ENCODE measurements around the gene SCAMP4.

The SCAMP4 gene

DNA sequence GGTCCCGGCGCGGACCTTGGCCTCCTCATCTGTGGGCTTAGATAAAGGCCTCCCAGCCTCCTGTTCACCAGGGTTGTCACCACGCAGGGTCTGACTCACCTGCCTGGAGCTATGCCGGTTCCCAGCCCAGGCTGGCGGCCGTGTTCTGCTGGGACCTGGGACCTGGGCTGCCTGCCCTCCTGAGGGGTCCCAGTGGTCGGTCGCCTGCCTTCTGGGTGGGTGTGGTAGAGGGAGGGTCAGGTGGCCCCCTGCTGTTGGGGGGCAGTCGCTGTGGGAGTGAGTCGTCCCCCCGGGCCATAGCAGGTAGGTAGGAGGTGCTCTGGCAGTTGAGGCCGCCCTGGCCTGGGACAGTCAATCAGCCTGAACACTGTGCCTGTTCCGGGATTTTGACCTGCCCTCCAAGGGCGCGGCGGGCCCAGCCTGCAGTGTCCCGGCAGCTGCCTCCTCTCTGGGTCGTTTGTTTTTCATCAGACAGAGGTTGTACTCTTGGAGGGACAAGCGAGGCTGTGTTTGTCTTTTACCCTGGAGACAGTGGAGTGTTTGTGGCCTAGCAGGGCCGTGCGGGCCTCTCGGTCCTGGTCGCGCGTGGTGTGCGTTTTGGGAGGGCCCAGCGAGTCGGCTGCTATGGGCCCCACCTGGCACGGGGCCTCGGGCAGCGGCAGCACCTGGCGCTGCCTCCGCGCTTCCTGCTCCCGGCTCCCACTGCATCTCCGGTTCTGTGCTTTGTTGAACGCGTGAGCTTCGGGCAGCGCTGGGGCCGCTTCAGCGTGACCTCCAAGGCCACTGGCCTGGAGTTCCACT lies 2.6 kb downstream of the SCAMP4 start:
- Histone ChIP-seq H3K9me3 (no peaks in the 10 kb centered on the region), H3K27me3 (peaks cover 8% of the 10 kb centered on the region), H3K4me3 (ENCODE audit: low read depth in 1 of 2, low read length in 1 of 2) (no peak overlapping the region), H3K27ac (no peak overlapping the region), H3K36me3 (no peaks in the 10 kb centered on the region), H3K4me1 (ENCODE audit: control insufficient read depth in 1 of 2, insufficient read depth in 1 of 2, low read depth in 1 of 2, low read length in 1 of 2) (peaks cover 12 to 19% of the 10 kb centered on the region in 2 experiments)
- no peak for TF ChIP-seq CTCF (IDR thresholded peaks at IDR 0.05)

DNA sequence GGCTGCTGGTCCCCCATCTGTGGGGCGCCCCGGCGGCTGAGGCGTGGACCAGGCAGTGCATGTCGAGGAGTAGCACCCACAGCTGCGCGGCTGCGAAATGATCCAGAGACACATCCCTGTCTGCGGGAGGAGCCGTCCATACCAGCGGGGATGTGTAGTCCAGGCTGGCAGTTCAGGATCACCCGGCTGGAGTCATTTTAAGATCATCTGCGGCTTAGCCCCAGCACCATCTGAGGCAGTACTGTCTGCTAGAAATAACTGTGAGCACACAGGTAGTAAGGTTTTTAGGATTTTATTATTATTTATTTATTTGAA lies 3.1 kb downstream of the SCAMP4 start:
- Histone ChIP-seq H3K4me1 (ENCODE audit: control insufficient read depth in 1 of 2, insufficient read depth in 1 of 2, low read depth in 1 of 2, low read length in 1 of 2) (peaks cover 12 to 16% of the 10 kb centered on the region in 2 experiments), H3K36me3 (peaks cover 5% of the 10 kb centered on the region), H3K27ac (no peak overlapping the region), H3K9me3 (no peaks in the 10 kb centered on the region), H3K4me3 (ENCODE audit: low read depth in 1 of 2, low read length in 1 of 2) (no peak overlapping the region), H3K27me3 (peaks cover 8% of the 10 kb centered on the region)
- no peak for TF ChIP-seq CTCF (IDR thresholded peaks at IDR 0.05)

DNA sequence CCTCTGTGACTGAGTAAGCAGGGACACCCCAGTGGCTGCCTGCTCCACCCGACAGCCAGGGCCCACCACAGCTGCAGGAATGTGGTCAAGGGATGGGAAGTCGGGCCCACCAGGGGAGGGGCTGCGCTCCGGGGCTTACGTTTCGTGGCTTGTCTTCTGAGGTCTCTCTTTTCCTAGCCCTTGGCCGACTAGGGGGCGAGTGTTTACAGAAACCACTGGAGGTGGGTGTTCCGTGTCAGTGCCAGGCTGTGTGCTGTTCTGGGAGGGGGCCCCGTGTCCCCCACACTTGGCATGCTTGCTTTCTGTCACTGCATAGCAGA lies 4.5 kb downstream of the SCAMP4 start:
- Histone ChIP-seq H3K9me3 (no peaks in the 10 kb centered on the region), H3K4me1 (ENCODE audit: control insufficient read depth in 1 of 2, insufficient read depth in 1 of 2, low read depth in 1 of 2, low read length in 1 of 2) (peaks cover 6 to 8% of the 10 kb centered on the region in 2 experiments), H3K27me3 (peaks cover 8% of the 10 kb centered on the region), H3K36me3 (peaks cover 5% of the 10 kb centered on the region), H3K4me3 (ENCODE audit: low read depth in 1 of 2, low read length in 1 of 2) (no peak overlapping the region), H3K27ac (no peak overlapping the region)
- no peak for TF ChIP-seq CTCF (IDR thresholded peaks at IDR 0.05)

GRCh38 chr19:1910177-1910576 lies 5.0 kb downstream of the SCAMP4 start:
- peaks cover 1 to 5% of the 10 kb centered on the region in 2 experiments for H3K4me1 ChIP-seq (ENCODE audit: control insufficient read depth in 1 of 2, insufficient read depth in 1 of 2, low read depth in 1 of 2, low read length in 1 of 2)
- no peak for TF ChIP-seq CTCF (IDR thresholded peaks at IDR 0.05)
- no peaks in the 10 kb centered on the region for H3K9me3 ChIP-seq
- no peak overlapping the region for H3K4me3 ChIP-seq (ENCODE audit: low read depth in 1 of 2, low read length in 1 of 2)
- H3K27ac ChIP-seq = no peak overlapping the region
- H3K27me3 ChIP-seq = peaks cover 8% of the 10 kb centered on the region
- peaks cover 5% of the 10 kb centered on the region for H3K36me3 ChIP-seq

GRCh38 chr19:1911098-1911497 lies 5.9 kb downstream of the SCAMP4 start:
- Histone ChIP-seq H3K36me3 (peaks cover 5% of the 10 kb centered on the region), H3K9me3 (no peaks in the 10 kb centered on the region), H3K27ac (no peak overlapping the region), H3K27me3 (peaks cover 8% of the 10 kb centered on the region), H3K4me3 (ENCODE audit: low read depth in 1 of 2, low read length in 1 of 2) (no peak overlapping the region), H3K4me1 (ENCODE audit: control insufficient read depth in 1 of 2, insufficient read depth in 1 of 2, low read depth in 1 of 2, low read length in 1 of 2) (no peaks in the 10 kb centered on the region)
- no peak for TF ChIP-seq CTCF (IDR thresholded peaks at IDR 0.05)

Measured in neutrophil (primary cell).